Glomerular endothelial cell (primary cell): ENCODE results near the gene ERCC4. TPM values are rescaled to one million over a fixed set of nuclear protein-coding genes. Genes with fewer than 3 reads are reported as not detected.
"Not testable (repeated sequence)": the region's sequence is repeated elsewhere in the genome, so short reads cannot be mapped to it uniquely, and the experiment has no call there.

Source experiments
- DNase-seq: peaks from one replicate; pipeline ENCODE4 v3.0.0-alpha.2; 2011; ENCODE audit warnings: low read depth, low spot score; ENCODE audit errors: extremely low read depth
- total RNA-seq: library from RNA; depleted of rRNA; stranded (reverse); fragments of >200 nt; gene quantifications from 2 replicates; pipeline ENCODE4 v1.2.3, GENCODE V29; 2015

The ERCC4 gene
- total RNA-seq, result 6.4 and 8.2 TPM in 2 replicates

DNA sequence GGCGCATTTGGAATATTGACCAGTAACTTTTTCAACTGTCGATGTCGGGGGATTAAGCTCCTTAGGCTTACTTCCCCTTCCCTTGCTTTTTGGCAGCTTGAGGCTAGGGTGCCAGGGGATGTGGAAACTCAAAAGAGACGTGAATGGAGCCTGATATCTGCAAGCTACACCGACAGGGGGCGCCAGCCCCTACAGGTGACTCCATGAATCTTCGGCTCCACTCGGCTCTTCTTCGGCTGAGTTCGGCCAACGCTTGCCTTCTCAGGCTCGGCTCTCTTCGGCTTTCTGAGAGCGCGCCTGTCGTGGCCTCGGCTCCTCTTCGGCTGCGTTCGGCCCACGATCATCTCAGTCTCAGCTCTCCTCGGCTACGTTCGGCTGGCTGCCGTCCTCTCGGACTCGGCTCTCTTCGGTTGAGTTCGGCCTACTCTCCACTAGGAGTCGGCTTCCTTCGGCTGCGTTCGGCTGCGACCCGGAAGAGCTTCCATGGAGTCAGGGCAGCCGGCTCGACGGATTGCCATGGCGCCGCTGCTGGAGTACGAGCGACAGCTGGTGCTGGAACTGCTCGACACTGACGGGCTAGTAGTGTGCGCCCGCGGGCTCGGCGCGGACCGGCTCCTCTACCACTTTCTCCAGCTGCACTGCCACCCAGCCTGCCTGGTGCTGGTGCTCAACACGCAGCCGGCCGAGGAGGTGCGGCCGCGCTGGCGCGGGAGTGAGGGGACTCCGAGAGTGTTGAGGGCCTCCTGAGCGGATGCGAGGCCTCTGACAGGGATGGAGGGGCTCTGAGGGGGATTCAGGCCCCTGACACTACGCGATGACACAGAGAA is at the start of gene ERCC4:
TSS of gene ERCC4 (plus strand) at position 472 of the 827 bp plus-strand sequence. CDS start at position 484, 12 bp downstream.
- peak; percentile 97 for DNase-seq

DNA sequence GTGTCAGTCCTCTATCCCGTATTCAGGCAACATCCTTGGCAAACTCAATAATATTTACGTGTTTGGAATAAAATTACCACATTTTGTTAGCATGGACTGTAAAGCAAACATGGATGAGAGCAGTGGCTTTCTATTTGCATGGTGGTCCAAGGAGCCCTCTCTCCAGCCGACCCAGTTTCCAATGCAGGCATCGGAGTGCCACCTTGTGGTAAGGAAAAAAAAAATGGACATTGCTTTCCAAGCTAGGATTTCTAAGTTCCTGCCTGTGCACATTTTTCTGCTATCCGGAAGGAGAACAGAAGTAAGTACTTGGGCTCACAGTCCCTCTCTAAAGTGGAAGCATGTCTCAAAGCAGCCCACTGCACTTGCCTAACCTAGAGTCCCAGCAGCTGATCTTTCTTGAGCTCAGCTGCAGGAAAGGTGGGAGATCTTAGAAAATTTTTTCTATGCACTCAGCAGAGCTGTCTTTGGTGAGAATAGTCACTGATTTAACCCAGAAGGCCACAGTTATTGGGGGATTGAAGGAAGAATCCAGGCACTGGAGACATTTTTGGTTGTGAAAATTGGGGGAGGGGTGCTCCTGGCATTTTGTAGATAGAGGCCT is 46.0 kb upstream of the ERCC4 start:
- DNase-seq, result no peak

DNA sequence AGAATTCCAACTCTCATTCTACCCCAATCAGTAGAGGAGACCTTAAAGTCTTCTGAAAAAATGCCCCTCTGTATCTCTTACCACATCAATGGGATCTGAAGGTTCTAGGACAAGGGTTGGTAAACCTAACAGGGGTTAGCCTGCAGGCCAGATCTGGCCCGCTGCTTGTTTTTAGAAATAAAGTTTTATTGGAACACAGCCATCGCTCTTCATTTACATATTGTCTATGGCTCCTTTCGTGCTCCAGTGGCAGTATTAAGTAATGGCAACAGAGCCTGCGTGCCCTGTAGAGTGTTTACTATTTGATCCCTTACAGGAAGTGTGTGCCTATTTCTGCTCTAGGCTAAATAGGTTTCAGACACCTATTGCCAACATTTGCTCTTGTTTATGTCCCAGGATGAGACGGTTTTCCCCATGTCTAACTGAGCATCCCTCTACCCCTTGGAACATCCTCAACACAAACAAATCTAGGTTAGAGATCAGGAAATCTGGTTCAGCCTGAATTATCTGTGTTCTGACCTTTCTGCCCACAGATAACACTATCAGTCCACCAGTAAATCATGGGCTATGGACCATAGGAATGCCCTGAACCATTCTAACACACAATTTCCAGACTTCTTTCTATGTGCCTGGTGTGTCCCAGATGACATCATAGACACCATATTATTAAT is 44.2 kb upstream of the ERCC4 start:
- no peak for DNase-seq

DNA sequence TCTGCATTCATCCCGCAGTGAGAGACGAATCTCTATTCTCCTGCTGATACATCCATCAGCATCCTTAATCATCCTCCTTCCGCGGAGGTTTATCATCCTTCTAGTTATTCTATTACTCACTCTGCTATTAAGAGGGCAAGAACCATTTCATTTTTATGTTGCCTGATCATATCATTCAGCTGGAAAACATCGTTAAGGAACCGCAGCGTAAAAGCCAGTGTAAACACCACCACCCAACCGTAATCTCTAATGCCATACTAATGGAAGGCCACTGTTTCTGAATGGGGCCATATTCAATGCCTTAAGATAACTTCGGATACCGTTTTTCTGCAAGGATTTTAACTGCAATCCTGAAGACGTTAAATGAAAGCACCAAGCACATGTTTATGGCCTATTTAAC is 36.7 kb upstream of the ERCC4 start:
- DNase-seq, result no peak

DNA sequence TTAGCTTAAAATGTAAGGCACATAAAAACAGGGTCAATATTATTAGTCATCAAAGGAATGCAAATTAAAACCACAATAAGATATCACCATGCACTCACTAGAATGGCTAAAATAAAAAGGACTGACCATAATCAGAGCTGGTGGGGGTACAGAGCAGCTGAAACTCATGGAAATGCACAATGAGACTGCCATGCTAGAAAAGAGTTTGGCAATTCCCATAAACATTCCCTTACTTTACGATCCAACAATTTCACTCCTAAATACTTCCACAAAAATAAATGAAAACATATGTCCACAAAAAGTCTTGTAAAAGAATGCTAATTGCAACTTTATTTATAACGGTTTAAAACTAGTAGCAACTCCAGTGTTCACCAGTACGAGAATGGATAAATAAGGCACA is 36.1 kb upstream of the ERCC4 start:
- no peak for DNase-seq

DNA sequence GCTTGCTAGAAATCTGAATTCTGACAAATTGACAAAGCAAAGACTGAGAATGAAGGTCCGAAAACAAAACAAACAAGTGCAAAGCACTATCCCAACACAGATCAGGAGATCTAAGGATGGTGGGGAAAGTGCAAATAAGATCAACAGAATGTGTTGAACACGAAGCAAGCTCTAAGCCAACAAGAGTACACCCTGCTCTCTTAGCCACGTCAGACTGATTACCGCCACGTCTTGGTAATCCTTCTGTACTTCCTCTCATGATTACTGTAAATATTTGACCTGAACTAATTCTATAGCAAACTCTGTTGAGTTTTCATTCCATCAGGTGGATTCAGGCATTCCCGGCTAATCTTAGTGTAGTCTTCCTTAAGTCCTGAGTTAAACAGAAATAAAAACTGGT is 34.3 kb upstream of the ERCC4 start:
- no peak for DNase-seq

DNA sequence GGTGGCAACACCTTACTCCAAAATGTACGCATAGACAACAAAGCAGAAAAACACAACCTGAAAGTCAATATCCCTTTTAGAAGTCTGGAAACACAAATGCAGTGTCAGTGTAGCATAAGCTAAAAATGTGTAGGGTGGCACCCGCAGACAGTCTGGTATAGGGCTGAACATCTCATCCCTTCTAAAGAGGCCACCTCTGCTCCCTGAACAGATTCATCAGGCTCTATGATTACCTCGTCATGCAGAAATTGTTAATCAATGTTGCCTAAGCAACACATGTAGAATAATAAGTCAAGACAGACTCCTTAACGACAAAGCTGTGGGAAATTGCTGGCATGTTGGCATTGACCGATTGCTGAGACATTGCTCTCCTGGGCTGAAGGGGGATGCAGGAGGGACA is 33.3 kb upstream of the ERCC4 start:
- DNase-seq, result no peak

DNA sequence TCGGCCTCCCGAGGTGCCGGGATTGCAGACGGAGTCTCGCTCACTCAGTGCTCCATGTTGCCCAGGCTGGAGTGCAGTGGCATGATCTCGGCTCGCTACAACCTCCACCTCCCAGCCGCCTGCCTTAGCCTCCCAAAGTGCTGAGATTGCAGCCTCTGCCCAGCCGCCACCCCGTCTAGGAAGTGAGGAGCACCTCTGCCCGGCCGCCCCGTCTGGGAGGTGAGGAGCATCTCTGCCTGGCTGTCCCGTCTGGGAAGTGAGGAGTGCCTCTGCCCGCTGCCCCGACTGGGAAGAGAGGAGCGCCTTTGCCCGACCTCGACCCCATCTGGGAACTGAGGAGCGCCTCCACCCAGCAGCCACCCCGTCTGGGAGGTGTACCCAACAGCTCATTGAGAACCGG is 30.6 kb upstream of the ERCC4 start:
- not testable (repeated sequence) for DNase-seq

DNA sequence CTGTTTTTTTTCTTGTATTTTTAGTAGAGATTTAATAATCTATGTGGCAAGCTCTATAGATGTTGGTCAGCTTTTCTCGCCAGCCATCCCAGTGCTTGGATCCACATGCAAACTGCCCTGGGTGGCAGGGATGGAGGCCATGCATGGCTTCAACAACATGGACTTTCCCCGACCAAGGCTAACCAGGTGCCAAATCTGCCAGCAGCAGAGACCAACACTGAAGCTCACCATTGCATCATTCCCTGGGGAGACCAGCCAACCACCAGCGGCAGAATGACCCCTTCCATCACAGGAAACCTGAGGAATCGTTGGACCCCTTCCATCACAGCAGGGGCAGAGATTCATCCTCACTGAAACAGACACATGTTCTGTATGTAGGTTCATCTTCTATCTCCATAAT is 27.7 kb upstream of the ERCC4 start:
- DNase-seq, result no peak

DNA sequence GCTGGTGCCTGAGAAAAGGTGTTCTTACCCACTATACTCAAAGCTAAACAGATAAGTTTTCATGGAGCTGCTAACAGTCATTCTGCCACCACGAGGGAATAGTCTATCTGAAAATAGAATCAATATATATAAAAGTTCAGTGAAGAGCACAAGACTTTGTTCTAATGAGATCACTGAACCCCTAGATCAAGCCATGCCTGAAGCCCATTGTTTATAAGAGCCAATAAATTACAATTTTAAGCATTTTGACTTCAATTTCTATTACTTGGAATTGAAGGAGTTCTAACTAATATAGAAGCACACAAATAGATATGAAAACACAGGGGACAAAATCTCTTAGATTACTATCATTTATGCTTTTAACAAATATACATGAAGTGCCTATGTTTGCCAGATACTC is 24.4 kb upstream of the ERCC4 start:
- DNase-seq, result no peak

DNA sequence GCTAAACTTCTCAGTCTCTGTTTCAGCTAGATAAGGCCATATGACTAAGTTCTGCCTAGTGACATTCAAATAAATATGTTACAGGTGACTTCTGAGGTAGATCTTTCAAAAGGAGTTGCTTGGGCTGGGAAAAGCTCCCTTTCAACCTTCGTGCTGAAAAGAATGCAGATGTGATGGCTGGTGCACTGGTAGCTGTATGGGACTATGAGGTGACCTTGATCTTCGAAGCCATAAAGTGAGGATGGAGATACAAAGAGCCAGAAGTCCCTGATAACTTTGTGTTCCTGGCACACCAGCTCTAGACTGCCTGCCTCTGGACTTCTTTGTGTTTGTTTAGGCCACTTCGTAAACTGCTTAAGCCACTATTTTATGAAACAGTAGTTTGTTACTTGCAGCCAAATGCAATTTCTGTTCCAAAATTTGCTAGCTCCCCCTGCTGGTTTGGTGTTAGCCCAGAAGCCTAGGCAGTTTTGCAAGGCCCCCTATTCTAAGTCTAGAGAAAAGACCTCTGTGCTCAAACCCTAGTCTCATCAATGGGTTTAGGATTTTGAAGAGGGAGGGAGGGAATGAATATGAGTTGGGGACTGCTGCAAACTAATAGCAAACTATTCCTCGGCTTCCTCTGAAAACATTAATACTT is 23.3 kb upstream of the ERCC4 start:
- DNase-seq, result no peak

DNA sequence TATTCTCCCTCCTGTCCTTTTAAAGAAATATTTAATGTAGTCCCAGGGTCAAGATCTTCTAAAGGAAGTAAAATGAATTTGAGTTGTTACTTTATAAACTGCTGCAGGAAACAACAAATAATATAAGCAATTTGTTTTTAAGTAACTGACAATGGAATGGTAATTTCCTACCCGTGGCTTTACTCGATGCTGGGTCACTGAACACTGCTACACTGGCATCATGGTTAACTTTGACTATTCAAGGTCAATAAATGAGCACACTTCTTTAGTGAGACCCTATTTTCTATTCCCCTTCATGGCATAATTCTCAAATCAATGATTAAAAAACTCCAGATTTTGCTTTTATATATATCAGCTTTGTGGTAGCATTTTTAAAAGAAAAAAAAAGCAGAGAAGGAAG is 22.1 kb upstream of the ERCC4 start:
- DNase-seq, result no peak

DNA sequence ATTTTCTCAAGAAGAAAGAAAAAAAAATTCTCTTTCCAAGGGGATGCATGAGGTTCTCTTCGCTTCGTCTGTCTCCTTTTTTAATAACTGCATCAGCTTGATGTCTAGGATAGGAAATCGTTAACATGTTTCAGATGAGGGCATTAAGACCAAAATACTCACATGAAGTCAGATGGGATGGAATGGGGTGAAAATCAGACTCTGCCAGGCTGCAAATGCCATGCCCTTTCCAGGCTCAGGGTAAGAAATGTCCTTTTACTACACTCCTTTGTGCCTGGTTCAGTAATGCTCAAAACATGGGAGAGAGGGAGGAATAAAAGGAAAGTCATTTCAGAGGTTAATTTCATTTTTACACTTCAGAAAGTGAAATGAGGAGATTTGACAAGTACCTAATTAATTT is 21.7 kb upstream of the ERCC4 start:
- DNase-seq, result no peak

DNA sequence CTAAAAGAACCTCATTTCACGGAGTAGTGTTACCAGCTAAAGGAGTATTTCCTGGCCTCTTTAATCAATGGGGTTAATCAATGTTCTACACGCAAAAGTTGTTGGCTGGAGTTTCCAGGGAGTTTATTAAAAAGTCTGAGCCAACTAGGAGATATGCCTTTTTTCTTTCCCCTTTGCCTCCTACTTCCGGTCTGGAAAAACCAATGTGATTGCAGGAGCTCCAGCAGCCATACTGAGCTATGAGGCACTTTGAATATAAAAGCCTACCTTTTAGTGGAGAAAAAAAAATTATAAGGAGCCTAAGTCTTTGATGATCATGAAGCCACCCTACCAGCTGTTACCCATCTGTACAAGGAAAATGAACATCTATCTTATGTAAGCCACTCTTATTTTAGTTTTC is 17.9 kb upstream of the ERCC4 start:
- no peak for DNase-seq

DNA sequence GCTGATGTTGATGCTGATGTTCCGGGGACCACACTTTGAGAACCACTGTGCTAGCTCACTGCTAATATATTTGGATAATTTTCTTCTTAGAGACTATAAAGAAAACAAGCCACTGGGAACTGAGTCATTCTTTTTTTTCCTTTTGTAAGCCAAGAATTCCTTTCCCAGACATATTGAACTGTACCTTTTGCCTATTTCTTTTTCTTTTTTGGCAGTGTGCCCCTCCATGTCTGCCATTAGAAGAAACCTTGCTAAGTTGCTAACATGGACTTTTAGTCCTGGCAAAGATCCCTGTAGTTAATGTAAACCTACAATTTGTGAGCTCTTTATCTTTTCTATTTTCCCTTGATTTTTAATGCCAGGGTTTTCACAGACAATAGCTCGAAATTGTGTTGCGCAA is 17.3 kb upstream of the ERCC4 start:
- no peak for DNase-seq

DNA sequence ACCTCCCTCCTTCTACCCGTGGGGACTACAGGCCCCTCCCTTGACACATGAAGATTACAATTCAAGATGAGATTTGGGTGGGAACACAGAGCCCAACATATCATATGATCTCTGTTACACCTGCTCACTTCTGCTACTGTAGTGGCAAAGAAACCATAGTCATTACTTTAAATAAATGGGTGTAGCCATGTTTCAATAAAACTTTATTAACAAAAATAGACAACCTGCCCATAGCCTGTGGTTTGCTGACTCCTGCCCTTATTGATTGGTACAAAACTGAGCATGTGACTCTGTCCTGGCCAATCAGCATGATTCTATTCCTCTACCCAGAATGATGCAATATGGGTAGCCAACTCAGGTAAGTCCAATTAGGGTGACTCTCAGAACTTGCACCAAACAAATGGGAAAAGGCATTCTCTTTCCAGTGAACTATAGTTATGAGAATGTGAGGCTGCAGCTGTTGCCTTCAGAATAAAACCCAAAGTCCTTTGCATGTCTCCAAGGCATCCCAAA is 15.7 kb upstream of the ERCC4 start:
- no peak for DNase-seq

DNA sequence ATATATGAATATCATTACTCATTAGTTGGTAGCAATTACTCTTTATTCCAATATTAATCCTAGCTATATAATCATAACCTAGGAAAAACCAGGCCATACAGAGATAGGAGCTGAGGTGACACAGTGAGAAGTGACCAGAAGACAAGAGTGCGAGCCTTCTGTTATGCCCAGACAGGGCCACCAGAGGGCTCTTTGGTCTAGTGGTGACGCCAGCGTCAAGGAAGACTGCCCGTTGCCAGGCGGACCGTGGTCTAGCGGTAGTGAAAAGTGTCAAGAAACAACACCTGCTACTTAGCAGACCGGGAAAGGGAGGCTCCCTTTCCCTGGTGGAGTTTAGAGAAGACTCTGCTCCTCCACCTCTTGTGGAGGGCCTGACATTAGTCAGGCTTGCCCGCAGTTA is 15.1 kb upstream of the ERCC4 start:
- DNase-seq, result not testable (repeated sequence)

DNA sequence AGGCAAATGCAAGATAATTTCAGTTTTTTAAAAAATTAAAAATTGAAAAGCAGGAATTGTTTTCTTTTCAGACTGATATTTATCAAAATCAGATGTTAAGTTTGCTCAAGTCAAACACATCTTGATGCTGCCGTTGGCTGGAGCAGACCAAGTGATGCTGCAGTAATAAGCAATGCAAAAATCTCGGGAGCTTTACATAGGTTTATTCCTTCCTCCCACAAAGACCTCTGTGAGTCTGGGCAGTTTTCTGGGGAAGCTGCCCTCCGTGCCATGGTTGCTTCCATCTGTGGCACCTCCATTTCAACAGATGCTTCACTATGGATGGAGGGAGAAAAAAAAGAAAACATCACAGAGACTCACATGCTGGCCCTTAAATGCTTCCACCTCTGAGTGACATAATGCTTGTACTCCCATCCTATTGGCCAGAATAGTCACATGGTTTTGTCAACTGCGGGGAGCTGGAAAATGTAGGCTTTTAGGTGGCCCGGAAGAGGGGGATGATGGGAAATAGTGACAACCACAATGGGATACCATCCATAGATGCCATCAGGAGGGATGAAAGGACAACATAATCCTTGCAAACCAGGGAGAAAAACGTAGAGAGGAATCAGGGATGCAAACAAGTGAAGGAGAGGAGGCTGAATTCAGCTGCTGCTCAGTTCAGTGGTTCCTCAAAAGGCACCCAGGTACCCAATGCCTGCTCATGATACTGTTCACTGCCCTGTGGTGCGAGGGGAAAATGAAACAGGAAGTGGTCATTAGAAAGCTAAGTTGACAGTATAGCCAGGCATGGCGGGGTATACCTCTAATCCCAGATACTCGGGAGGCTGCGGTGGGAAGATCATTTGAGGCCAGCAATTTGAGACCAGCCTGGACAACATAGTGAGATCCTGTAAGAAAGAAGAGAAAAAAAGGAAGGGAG is 13.5 kb upstream of the ERCC4 start:
- DNase-seq, result no peak

DNA sequence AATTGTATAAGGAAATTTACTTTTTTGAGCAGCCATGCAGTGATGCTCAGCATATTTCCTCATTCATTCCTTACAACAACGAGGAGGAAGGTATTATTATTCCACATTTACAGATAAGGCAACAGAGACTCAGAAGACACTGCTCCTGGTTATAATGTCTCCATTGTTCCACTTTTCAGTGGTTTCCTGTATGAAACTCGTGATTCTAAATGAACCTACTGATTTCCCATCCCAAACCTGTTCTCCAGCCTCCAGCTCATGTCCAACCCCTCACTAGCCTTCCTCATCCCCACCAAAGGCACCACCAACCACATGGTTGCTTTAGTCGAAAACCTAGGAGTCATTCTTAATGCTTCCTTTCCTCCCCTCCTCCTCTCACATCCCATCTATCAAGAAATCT is 12.5 kb upstream of the ERCC4 start:
- no peak for DNase-seq

DNA sequence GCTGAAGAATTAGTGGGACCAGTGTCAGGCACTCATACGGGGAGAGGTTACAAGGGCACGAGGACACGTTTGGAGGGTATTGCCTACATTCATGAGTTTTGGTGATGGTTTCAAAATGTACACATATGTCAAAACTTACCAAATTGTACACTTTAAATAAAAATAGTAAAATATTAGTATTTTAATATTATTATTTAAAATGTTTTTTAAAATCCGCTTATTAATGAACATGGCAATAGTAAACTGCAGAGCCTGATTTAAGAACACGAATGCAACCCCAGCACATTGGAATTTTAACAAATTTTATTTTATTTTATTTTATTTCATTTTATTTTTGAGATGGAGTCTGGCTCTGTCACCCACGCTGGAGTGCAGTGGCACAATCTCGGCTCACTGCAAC is 10.9 kb upstream of the ERCC4 start:
- no peak for DNase-seq
